ENCODE results near the gene ERMP1.
"Not testable (repeated sequence)": the region's sequence is repeated elsewhere in the genome, so short reads cannot be mapped to it uniquely, and the experiment has no call there.

Gene ERMP1

DNA sequence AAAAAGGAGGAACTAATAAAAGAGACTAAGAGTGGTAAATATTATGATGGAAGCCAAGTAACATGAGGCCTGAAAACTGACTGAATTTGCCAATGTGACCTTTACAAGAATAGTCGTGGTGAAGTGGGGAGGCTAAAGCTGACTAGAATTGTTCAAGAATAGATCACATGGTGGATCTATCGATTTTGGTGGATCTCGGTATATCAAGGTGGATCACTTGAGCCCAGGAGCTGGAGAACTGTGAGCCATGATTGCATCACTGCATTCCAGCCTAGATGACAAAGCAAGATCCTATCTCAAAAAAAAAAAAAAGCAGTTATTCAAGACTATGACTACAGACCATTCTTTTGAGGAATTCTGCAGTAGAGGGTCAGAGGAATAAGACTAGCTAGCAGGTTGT is 15.1 kb downstream of the ERMP1 start:
- DNase-seq, result no peak

GRCh38 chr9:5815461-5815860 is 17.5 kb downstream of the ERMP1 start:
- no peak for DNase-seq

DNA sequence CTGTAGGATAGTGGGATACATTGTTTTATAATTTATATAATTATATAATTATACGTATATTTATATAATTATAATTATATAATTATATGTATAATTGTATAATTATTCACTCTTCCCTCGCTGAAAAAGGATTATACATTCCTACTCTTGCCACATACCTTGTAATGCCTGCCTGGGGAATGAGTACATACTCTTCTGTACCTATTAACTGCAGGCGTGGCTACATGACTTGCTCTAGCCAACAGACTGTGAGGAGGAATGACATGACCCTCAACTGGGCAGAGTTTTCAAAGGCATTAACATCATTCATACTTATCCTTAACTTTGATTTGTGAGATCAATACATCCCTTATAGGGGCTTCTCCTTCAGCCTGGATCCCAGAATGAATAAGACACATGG is 19.1 kb downstream of the ERMP1 start:
- DNase-seq, result no peak

GRCh38 chr9:5811751-5812150 is 21.2 kb downstream of the ERMP1 start:
- DNase-seq, result no peak

GRCh38 chr9:5805478-5805877 is 27.4 kb downstream of the ERMP1 start:
- DNase-seq, result no peak

GRCh38 chr9:5801739-5802113 is 31.2 kb downstream of the ERMP1 start:
- DNase-seq, result no peak

- no peak for DNase-seq
Measured at GRCh38 chr9:5800969-5801738, 31.8 kb downstream of the ERMP1 start.

DNA sequence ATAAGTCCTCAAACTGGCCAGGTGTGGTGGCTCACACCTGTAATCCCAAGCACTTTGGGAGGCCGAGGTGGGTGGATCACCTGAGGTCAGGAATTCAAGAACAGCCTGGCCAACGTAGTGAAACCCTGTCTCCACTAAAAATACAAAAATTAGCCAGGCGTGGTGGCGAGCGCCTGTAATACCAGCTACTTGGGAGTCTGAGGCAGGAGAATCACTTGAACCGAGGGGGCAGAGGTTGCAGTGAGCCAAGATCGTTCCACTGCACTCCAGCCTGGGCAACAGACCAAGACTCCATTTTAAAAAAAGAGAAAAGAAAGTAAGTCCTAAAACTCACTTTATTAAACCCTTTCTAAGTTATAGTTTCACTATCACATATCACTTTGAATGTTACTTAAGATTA is 32.5 kb downstream of the ERMP1 start:
- not testable (repeated sequence) for DNase-seq

GRCh38 chr9:5799314-5799713 is 33.6 kb downstream of the ERMP1 start:
- peak; percentile 10 for DNase-seq

DNA sequence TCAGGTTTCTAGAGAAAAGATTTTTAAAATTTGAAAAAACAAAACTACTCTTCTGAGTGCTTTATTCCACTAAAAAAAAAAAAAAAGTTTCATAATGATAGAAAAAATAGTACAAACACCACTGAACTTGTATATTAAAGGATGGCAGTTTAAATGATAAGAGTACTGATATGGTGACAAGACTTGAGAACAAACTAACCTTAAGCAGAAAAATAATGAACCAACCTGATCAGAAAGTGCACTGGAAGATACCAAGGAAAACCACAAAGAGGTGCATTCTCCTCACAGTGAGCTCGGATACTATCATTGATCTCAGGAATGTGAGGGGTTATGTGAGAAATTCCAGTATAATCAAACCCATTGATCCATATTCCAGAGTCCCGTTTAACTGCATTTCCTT is 34.3 kb downstream of the ERMP1 start:
- no peak for DNase-seq

DNA sequence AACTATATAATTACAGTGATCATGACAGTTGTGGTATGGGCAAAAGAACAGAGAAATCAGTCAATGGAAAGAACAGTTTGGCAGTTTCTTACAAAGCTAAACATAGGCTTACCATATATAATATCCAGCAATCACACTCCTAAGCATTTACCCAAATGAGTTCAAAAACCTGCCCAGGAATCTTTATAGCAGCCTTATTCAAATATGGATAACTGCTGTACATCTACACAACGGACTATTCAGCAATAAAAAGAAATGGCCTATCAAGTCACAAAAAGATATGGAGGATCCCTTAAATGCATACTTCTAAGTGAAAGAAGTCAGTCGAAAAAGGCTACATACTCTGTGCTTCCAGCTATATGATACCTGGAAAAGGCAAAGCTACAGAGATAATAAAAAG is 36.6 kb downstream of the ERMP1 start:
- DNase-seq, result no peak

DNA sequence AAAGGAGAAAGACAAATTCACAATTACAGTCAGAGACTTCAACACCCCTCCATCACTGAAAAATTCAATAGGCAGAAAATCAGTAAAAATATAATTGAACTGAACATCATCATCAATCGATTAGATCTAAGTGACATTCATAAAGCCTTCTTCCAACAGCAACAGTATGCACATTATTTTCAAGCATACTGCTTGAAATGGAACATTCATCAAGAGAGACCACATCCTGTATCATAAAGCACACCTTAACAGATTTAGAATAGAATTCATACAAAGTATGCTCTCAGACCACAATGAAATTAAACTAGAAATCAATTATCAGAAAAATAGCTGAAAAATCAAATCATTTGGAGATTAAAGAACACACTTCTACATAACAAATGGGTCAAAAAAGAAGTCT is 39.1 kb downstream of the ERMP1 start:
- DNase-seq, result no peak

DNA sequence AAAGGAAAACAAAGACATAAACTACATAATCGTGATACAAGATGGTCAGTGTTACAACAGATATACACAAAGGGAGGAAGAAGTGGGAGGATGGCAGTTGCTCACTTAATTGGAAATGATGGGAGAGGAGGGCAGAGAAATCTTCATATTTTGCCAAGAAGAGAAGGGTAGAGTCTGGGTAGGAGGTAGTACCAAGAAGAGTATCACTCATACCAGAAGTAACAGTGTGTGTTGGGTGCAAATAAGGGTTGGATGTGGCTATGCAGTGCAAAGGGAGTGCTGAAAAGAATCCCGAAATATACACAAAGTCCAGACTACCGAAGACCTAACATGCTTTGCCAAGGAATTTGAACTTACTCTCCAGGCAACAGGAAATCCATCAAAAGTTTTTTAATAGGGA is 41.0 kb downstream of the ERMP1 start:
- DNase-seq, result no peak

GRCh38 chr9:5790923-5791322 is 42.0 kb downstream of the ERMP1 start:
- DNase-seq, result no peak

- DNase-seq, result no peak
Measured at GRCh38 chr9:5789489-5789888, 43.4 kb downstream of the ERMP1 start.

DNA sequence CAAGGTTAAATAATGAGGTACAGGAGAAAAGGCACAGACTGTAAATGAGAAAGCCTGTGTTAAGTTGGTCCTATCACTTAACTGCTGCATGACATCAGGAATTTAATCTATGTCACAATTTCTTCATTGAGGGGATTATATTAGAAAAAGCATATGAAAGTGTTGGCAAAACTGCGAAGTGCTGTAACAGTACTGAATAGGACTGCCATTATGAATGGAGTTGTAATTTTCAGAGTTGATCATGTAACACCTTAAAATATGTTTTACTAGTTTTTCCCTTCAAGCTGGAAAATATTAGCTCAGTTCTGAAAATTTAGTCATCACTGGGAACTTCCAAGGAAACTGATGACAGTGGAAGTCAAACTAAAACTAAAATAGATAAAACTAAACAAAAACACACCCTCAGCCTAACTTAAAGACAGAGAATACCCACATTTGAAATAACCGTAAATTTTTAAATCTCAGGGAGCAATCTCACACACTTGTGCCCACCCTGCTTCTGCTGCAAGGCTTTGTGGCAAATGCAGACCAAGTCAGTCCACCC is 45.1 kb downstream of the ERMP1 start:
- DNase-seq, result no peak

- no peak for DNase-seq
Measured at GRCh38 chr9:5787220-5787619, 45.7 kb downstream of the ERMP1 start.

DNA sequence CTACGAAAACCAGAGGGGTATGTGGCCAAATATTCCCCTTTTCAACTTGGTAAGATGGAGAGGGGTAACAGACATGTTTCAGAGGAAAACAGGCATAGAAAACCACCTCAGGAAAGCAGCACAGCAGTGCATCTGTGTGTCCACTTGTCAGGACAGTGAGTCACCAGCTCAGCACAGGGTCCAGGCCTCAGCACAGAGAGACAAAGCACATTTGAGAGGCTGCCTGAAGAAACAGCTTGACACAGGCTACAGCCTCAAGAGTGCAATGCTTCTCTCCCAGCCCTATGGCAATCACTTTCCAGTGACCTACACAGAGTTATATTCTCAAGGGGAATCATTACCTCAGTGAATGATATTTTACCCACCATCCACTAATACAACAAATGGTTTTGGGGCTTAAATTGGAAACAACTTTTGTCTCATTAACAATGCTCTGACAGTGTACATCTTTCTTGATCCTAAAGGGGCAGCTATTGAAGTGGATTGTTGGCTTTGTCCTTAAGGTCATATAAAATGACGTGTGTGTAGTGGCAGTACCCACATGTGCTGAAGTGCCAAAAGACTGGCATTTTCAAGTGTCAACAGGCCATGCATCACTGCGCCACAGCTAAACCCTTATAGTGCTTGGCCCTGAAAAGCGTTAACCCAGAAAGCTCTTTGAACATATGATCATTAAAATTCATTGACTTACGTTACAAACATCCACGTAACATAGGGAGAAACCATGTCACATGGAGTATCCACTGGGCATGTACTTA is 46.4 kb downstream of the ERMP1 start:
- no peak for DNase-seq

DNA sequence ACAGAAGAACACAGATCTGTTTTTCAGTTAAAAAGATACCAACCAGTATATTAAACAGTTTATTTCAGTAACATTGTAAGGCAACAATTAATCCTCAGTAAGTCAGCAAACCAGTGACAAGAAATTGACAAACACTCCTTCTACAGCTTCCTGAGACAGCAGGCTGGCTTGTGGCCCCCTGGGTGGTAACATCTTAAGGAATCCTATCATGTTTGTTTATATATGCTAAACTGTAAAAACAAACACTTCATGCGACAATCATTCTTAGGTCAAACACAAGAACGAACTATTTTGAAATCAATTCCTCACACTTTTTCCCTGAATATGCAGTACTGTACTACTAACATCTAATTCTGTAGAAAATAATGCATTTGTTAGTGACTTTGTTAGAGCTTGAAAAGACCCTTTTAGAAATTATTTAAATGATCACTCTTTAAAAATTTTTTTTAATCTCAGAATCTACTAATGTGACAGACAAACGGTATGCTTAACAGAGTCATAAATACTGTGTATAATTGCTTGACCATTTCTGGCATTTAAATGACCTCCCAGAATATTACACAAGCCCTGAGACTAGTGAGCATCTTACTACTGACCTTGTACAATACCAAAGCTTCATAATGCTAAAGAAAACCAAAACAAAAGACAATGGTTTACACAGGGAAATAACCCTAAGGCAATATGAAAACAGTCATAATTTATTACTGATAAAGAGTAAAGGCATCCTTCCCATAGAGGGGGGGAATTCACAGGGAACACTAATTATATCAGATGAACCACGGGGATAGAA is 48.2 kb downstream of the ERMP1 start:
- no peak for DNase-seq

GRCh38 chr9:5783982-5784381 is 48.9 kb downstream of the ERMP1 start:
- no peak for DNase-seq

- DNase-seq, result not testable (repeated sequence)
Measured at GRCh38 chr9:5783420-5783819, 49.5 kb downstream of the ERMP1 start.

- DNase-seq, result not testable (repeated sequence)
Measured at GRCh38 chr9:5779705-5780218, 53.2 kb downstream of the ERMP1 start.

DNA sequence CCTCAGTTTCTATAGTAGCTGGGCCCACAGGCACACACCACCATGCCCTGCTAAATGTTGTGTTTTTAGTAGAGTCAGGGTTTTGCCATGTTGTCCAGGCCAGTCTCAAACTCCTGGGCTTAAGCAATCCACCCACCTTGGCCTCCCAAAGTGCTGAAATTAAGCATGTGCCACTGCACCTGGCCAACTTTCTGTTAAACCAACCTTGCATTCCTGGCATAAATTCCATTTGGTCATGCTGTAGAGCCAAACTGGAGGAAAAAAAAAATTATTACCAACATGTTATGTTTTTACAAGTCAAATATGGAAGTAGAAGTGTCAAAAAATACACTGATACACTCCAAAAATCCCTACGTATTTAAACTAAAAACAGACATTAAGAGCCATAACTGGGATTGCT is 54.1 kb downstream of the ERMP1 start:
- no peak for DNase-seq

Measured in NCI-H2227 treated with DMSO at 0.1 percent for 48 hours (cell line).